C4-2B (cell line): Measurements from ENCODE around the gene PKHD1.

Source experiments
- CTCF ChIP-seq: fragments of 450-650 bp; conservative IDR thresholded peaks from 2 replicates; pipeline ENCODE4 v1.5.1; 2017; ENCODE audit warnings: mild to moderate bottlenecking
- ZFX ChIP-seq: fragments of 450-650 bp; IDR thresholded peaks from 2 replicates; pipeline ENCODE4 v1.6.1; 2017

- no peak for TF ChIP-seq CTCF
- no peak for TF ChIP-seq ZFX
These were observed 486.9 kb downstream of the PKHD1 start for GRCh38 chr6:51600514-51600913.
